HG02798 (cell line): ENCODE results near the gene FAM89A.
"Not testable (repeated sequence)": the region's sequence is repeated elsewhere in the genome, so short reads cannot be mapped to it uniquely, and the experiment has no call there.

Experiments used
- ATAC-seq: cut with Tn5 transposase; IDR thresholded peaks from one replicate; pipeline ENCODE4 v1.9.1; 2021; ENCODE audit warnings: mild to moderate bottlenecking; ENCODE audit not compliant: unreplicated experiment, poor library complexity

FAM89A gene

GRCh38 chr1:231037585-231038517 lies 2.2 kb downstream of the FAM89A start:
- no peak for ATAC-seq

- no peak for ATAC-seq
These were observed 3.6 kb downstream of the FAM89A start for GRCh38 chr1:231036416-231036815.

- ATAC-seq = no peak
These were observed 4.3 kb downstream of the FAM89A start for GRCh38 chr1:231035799-231036198.

GRCh38 chr1:231032963-231033362 lies 7.1 kb downstream of the FAM89A start:
- no peak for ATAC-seq

- ATAC-seq = no peak
These were observed 10.2 kb downstream of the FAM89A start for GRCh38 chr1:231029841-231030240.

- ATAC-seq = not testable (repeated sequence)
These were observed 10.8 kb downstream of the FAM89A start for GRCh38 chr1:231029247-231029646.

GRCh38 chr1:231028682-231029081 lies 11.4 kb downstream of the FAM89A start:
- no peak for ATAC-seq

- ATAC-seq = no peak
These were observed 12.1 kb downstream of the FAM89A start for GRCh38 chr1:231027971-231028370.

GRCh38 chr1:231027136-231027925 lies 12.7 kb downstream of the FAM89A start:
- no peak for ATAC-seq

GRCh38 chr1:231026576-231026975 lies 13.5 kb downstream of the FAM89A start:
- ATAC-seq = no peak

GRCh38 chr1:231023150-231023549 lies 16.9 kb downstream of the FAM89A start:
- no peak for ATAC-seq

GRCh38 chr1:231022543-231022942 lies 17.5 kb downstream of the FAM89A start:
- not testable (repeated sequence) for ATAC-seq

- ATAC-seq = no peak
These were observed 18.5 kb downstream of the FAM89A start for GRCh38 chr1:231021540-231022031.

GRCh38 chr1:231020816-231021215 lies 19.2 kb downstream of the FAM89A start:
- no peak for ATAC-seq

- ATAC-seq = no peak
These were observed 19.9 kb downstream of the FAM89A start for GRCh38 chr1:231020139-231020601.

- no peak for ATAC-seq
These were observed 20.3 kb downstream of the FAM89A start for GRCh38 chr1:231019711-231020110.

GRCh38 chr1:231016966-231017365 lies 23.1 kb downstream of the FAM89A start:
- no peak for ATAC-seq

- no peak for ATAC-seq
These were observed 23.8 kb downstream of the FAM89A start for GRCh38 chr1:231016234-231016633.

- no peak for ATAC-seq
These were observed 26.6 kb downstream of the FAM89A start for GRCh38 chr1:231013391-231014015.

- ATAC-seq = no peak
These were observed 28.1 kb downstream of the FAM89A start for GRCh38 chr1:231011963-231012362.
